Kidney capillary endothelial cell (primary cell): Measurements from ENCODE around the gene MTUS2.

Source experiments
- DNase-seq: peaks from one replicate; pipeline ENCODE4 v3.0.0-alpha.2; 2018; ENCODE audit warnings: low spot score

Gene MTUS2

DNA sequence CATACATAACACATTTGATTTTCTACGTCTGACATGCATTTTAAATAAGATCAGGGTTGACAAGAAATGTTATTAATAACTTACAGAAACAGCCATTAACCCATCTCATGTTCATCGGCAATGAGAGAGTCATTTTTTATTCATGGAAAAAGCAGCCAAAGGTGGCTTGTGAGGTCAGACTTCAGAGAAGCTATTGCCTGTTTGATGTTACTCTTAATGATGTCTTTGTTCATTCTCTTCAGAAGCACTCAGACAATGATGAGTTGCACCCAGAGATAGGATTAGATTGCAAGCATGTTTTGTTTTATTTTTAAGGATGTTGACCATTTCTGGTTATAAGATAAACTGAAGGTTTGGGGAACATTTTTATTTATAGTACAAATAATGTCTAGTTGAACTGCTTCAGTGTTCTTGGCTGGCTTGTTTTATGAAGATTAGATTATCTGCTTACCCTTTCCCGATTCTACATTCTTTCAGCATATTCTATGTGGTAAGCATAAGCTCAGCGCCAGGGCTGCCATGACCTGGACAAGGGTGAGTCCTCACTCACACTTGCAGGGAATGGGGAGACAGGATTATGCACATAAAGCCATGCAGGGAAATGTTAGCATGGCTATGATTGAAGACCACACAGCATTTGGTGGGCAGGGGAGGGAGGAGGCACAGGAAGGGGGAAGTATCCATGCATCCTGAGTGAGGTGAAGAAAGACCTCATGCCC, 288.1 kb downstream of the MTUS2 start:
- DNase-seq: no peak

DNA sequence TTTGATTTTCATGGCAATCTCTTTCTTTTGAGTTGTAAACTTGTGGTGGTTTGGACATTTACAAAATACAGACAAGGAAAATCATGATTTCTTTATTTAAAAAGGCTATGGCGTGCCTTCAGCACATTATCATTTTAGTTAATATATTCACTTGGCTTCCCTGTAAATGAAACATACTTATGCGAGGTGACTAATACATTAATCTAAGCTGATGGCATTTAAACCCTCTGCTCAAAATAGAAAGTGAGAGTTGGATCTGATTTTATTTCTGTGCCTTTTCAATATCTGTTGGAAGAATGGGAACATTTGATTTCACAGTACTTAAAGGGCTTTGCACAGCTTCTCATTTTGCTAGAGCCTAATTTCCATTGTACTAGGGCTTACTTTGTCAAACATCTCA, 289.8 kb downstream of the MTUS2 start:
- no peak for DNase-seq

DNA sequence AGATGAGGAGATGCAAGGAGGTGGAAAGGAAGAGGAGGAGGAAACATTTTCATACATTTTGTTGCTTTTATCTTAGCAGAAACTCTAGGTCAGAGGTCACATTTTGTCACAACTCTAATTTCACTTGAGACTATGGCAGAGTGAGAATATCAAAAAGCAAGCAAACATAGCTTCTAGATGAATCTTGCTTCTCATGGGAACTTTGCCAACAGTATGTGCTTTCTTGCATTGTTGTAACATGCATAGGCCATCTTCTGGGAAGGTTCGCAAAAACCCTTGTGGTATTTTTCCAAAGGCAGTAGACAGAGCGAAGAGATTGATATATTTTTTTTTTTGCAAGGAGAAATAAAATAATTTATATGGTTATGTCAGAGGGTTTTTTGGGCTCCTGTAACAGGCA, 291.3 kb downstream of the MTUS2 start:
- no peak for DNase-seq

DNA sequence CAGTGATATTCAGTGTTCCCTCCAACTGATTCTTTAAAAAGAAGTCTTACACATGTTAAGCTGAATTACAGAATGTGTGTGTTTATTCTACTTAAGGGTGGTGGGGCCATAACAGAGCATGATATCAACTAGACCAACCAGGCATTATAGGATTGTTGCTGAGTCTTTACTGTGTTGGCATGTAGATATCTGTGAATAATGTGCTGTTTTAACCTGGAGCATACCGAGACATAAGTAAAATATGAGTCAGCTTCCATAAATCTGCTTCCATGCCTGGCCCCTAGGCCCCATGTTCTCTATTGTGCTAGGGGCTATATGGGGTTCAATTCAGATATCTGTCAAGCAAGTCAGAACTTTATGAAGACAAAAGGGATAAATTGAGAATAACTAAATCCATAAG, 295.7 kb downstream of the MTUS2 start:
- DNase-seq: no peak

DNA sequence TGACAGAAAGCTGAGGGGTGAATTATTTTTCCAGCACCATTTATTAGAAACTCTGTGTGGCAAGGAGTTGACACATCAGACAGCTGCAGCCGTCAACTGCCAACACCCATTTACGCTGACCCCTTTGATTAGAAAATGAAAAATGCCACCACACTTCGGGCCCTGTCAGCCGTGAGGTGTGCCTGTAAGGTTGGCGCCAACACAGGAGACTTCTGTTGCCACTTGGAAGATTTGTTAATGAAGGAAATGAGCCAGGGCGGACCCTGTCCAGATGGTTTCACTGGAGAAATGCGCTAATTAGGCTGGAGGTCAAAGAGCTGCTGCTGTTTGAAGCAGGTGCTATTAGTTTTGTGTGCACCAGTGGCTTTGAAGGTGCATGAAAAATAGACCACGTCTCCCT, 297.5 kb downstream of the MTUS2 start:
- no peak for DNase-seq

DNA sequence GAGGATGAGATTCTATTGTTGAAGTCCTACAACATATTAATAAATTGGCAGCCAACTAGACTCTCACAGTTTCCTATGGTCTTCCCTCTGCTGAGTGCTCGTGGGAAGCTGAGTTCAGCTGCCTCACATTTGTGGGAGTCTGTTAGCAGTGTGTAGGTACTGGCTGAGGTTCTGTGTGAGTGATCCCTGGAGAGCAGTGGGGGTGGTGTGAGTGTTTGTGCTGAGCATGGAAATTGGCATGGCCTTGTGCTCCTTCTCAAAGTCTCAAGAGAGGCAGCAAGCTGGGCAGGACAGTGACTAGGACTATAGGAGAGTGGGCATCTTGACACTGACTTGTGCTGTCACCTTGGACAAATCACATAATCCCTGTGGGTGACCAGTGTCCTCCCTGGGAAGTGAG, 298.3 kb downstream of the MTUS2 start:
- DNase-seq: no peak

DNA sequence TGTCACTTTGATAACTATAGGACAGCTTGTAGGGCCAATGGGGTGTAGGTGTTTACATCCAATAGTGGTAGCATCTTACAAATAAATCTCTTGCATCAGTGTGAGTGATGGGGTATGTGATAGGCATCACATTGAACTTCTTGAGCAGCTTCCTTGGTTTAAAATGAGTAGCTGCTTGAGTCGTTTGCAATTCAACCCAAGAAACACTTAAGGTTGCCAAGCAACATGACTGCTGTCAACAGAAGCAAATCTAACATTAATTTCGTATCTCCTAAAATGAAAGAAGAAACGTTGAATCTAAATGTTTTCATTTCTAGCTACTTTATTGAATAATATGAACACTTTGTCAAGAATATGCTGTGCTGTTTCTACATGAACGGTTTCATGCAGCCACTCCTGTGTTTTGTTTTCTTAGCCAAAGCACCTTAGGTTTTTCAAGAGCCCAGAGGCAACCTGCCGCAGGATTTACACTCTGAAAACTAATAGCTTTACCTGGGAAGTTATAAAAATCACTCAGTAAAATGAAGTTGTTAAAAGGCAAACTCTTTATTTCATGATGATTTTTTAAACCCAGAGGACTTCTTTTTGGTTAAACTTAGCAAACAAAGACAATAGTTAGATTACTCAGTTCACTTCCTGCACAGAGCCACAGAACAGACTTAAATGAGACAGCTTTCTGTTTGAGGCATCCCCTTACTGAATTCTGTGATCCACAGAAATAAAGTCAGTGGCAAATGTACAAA, 305.2 kb downstream of the MTUS2 start:
- DNase-seq: no peak

DNA sequence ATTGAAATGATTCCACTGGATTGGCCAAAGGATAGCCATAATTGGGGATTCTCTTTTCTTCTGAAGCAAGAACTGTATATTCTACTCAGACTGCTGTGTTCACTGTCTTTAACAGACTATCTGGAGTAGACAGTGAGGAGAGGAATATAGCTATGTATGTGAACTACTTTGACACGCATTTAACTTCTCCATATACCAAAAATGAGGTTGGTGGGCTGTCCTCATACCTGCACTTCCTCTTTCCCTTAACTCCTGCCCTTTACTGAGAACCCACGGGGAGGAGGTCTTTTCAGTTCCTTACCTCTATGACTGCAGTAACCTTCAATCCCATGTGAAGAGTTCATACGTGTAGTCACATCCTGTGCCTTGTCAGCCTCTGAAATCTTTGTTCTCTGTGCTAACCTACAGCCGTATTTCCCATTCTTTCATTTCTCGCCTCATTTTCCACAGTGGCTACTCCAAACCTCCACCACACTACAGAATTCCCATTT, 305.8 kb downstream of the MTUS2 start:
- peak; percentile 4 for DNase-seq

DNA sequence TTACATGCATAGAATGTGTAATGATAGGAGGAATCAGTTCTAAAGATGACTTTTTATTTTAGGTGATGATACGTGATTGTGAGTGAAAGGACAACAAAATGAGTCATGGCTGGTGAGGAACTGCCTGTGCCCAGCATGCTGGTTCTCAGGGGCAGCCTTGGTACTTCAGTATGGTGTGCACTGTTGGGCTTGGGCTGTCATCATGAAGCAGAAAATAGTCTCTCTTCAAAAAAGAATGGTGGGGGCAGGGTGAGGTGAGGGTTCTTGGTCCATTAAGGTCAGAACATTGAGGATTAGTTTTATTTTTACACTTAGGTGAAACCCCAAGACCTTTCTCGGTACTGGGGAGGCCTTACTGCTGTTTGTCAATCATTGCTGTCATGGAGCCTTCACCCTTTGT, 309.5 kb downstream of the MTUS2 start:
- no peak for DNase-seq

DNA sequence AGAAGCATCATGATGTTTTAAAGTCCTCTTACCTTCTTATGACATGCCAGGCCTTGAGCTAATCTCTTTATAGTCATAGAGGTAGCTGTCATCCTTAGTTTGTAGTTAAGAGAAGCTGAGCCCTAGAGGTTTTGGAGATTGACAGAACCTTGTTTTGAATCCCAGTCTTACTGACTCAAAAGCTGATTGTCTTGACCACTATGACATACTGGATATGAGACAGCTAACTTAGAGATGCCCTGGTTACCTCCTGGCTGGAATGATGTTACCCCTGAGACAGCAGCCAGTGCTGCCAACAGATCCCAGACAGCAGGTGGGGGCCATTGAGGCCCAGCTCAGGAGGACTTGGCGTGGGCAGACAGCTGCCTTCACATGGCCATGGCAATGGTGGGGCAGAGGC, 311.0 kb downstream of the MTUS2 start:
- no peak for DNase-seq

DNA sequence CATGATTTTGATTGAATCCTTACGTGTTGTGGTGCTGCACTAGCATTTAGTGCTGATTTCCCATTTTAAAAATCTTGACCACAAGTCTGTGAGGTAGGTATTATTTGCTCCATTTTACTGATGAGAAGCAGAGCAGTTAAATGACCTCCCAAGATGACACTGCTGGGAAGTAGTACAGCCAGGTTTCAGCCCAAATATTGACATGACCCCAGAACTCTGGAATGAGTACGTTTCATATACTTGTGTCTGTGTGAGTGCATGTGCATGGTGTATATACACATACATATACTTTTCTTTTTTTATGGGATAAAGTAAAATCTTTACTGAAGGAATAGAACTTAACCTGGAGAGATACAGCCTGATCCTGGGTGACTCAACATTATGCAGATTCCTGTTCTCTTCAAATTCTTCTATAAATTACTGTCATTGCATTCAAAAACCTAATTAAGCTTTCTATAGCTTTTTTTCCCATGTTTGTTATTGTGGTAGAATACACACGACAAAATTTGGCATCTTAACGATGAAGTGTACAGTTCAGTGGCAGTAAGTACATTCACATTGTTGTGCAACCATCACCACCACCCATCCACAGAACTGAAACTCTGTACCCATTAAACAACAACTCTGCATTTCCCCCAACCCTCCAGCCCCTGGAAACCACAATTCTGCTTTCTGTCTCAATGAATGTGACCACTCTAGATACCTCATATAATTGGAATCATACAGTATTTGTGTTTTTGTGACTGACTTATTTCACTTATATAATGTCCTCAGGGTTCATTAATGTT, 311.9 kb downstream of the MTUS2 start:
- DNase-seq: no peak

DNA sequence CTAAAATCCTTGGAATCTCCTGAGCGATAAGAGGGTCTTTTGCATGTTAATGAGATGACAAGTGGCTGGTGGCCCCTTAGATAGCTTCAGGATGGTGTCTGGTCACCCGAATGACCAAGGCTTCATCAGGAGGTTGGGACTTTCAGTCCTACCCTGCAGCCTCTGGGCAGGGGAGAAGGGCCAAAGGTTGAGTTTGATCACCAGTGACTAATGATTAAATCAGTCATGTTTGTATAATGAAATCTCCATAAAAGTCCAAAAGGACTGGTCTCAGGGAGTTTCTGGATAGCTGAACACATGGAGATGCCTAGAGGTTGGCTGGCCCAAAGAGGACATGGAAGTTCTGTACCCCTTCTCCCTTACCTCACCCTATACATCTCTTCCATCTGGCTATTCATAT, 316.2 kb downstream of the MTUS2 start:
- no peak for DNase-seq

DNA sequence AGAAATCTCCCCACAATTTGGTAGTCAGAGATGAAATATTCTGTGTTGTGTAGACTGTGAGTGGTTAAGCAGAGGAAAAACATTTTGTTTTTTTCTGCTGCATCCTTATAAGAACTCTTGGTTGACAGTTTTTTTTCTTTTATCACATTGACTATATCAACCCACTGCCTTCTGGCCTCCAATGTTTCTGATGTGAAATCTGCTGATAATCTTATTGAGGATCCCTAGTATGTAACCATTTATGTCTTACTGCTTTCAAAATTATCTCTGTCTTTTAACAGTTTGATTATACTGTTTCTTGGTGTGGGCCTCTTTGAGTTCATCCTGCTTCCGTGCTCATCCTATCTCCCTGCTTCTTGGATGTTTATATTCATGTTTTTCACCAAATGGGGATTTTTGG, 316.9 kb downstream of the MTUS2 start:
- no peak for DNase-seq

DNA sequence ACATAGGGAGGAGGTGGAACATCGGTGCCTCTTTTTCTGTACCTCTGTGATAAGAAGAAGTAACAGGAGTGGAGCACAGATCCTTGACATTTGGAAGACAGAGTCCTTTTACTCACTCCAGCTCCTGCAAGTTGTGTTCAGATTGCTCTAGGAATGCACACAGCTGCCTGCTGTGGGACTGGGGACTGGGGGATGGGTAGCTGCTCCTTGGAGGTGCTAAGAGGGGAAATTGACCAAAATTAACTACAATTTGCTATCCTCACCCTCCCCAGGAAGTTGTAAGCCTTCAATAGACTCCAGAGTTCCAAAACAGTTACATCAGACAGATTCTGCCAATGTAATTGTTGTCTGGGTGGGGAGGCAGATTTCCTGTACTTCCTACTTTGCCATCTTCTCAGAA, 317.9 kb downstream of the MTUS2 start:
- no peak for DNase-seq

DNA sequence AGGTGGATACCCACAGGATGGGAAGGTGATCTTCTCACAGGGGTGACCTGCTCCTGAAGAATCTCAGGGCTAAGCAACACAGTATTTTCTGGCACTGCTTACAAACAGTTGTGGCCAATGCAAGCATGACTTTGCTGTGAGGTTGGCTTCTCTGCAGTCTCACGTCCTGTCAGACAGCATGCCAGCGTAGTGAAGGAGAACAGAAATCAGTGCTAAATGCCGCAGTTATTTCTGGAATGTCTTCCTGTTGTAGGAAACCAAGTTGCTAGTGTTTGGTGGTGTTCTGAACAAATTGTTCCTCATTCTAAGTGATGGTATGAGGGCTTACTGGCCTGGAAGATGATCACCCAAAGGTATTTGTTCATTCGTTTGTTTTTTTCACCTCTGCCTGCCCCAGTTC, 320.1 kb downstream of the MTUS2 start:
- no peak for DNase-seq

DNA sequence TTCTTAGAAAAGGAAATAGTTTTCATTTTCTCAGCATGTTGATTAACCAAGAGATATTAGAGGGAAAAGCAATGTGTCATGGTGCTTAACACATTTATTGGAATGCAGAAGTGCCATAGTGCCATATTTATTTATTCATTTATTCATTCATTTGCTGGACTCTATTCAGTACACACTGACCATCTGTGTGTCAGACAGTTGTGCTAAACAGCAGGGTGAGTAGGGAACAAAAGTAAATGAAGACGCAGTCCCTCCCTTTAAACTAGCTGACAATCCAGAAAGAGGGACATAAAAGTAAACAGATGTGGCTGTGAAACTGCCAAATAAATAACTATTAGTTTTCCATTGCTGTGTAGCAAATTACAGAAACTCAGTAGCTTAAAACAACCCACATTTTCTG, 323.7 kb downstream of the MTUS2 start:
- DNase-seq: no peak

DNA sequence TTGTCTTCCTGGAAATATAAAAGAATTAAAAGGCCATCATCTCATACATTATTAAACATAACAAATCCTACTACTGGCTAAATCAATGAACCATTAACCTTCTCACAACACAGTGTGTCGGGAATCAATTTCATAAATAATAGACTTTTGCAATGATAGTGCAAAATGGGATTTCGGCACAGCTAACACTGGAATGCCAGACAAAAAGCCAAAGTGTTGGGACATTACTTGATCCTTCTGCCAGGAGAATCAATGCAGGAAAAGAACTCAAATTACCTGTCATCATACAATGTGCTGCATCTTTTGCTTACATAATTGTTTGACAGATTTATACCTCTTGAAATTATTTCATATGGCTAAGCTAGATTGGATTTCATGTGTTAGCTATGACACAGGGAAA, 334.3 kb downstream of the MTUS2 start:
- DNase-seq: no peak

DNA sequence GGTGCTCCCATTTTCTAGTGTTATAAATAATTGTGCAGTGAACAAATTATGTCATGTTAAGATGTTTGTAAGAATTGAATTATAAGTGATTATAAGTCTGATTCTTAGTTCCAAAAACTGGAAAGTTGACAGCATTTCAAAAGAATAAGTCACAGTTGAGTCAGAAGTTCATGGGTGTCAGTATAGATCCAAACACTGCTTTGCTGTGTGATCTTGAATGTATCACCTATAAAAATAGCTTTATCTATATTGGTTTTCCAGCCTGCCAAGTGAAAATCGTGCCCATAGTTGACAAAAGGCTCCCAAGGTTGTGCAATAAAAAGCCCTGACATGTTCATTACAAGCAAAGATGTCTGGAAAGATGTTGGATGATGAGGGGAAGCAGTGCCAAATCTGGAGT, 336.0 kb downstream of the MTUS2 start:
- DNase-seq: no peak

DNA sequence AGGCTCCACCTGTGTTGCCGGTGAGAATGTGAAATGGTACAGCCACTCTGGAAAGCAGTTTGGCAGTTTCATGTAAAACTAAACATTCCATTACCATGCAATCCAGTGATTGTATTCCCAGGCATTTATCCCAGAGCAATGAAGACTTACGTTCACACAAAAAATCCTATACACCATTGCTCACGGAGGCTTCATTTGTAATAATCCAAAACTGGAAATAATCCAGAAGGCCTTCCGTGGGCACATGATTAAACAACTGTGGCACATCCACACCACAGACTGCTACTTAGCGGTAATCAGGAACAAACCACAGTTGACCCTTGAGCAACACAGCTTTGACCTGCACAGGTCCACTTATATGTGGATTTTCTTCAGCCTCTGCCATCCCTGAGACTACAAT, 339.7 kb downstream of the MTUS2 start:
- no peak for DNase-seq

DNA sequence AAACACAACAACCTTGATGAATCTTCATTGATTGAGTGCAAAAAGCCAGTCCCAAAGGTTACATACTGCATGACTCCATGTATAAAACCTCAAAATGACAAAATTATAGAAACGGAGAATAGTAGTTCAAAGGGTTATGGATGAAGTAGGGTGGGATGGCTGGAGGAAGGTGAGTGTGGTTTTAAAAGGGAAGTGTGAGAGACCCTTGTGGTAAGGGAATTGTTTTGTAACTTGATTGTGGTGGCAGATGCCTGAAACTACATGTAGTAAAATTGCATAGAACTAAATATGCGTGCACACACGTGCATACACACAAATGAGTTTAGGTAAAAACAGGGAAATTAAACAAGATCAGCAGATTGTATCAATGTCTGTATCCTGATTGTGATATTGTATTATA, 340.7 kb downstream of the MTUS2 start:
- no peak for DNase-seq

DNA sequence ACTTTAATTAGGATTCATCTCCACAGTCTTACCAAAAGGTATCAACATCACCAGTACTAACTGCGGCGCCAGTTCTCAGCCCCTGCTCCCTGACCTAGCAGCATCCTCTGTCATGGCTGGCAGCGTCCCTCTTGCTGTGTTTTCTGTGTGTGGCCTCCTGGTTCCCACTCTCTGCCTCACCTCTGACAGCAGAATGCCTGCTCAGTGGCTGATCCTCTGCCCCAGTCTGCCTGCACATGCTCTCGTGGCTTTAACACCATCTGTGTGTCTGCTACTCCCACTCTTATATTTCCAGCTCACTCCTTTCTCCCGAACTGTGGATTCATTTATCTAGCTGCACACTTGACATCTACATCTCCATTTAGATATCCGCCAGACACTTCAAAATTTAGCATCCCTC, 341.5 kb downstream of the MTUS2 start:
- DNase-seq: no peak

DNA sequence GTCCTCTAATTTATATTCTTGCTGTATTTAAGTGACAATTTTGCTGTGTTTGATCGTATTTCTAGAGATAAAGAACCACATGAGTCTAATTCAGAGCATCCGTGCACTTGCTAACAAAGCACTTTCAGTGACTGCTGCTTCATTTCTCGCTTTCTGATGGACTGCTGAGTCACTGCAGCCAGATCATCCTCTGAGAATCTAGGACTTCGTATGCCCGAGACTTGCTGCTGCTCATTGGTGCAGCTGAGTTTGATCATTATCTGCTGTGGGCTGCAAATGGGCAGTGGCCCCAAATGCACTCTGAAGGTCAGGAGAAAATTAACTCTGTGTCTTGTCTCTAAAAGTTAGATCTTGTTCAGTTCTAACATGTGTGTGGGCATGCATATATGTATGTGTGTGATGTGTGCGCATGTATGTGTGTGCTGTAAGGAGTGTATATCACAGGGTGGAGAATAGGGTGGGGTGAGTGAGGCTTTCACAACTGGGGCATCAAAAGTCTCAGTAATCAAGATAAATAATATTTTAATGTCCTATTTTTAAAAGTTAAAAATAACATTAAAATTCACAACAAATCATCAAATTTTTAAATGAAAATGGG, 342.6 kb downstream of the MTUS2 start:
- DNase-seq: no peak

DNA sequence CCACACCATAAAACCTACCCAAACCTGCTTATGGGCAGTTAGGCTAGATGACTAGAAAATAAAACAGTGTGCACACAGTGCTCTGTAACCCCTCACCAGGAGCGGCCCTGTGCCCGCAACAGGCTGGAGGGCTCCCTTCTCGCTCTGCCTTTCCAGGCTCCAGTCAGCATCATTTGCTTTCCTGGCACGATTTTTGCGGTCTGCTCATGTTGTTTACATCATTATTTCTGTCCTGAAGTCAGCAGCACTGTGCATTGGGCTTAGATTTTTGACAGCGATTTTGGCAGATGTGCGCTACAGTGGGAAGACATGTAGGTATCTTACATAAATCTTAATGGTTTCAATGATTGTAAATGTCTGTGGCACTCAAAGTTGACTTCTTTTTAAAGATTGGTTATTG, 344.0 kb downstream of the MTUS2 start:
- DNase-seq: no peak
